DLD1 (cell line): ENCODE measurements around the gene CCHCR1.

Experiments
- in situ Hi-C: cut with HindIII; loops from 2 replicates; pipeline ENCODE4 v1.10.0; 2017; ENCODE audit warnings: low sequenced_read_pairs

CCHCR1 gene

GRCh38 chr6:31135710-31136109 lies 21.9 kb downstream of the CCHCR1 start:
- in situ Hi-C loops: loop anchor here (25.0 kb wide), 1 partner anchor 102 kb away; no protein-coding TSS in a partner anchor

- in situ Hi-C loops: loop anchor here (25.0 kb wide), 1 partner anchor 104 kb away; no protein-coding TSS in a partner anchor
Observed at GRCh38 chr6:31132806-31133205, 24.8 kb downstream of the CCHCR1 start.

GRCh38 chr6:31131595-31131994 lies 26.0 kb downstream of the CCHCR1 start:
- in situ Hi-C loops: loop anchor here (25.0 kb wide), 1 partner anchor 106 kb away; no protein-coding TSS in a partner anchor

- in situ Hi-C loops: loop anchor here (25.0 kb wide), 1 partner anchor 107 kb away; no protein-coding TSS in a partner anchor
Observed at GRCh38 chr6:31130751-31131150, 26.9 kb downstream of the CCHCR1 start.

- in situ Hi-C loops: loop anchor here (25.0 kb wide), 1 partner anchor 108 kb away; no protein-coding TSS in a partner anchor
Observed at GRCh38 chr6:31129130-31129529, 28.5 kb downstream of the CCHCR1 start.

- in situ Hi-C loops: loop anchor here (25.0 kb wide), 1 partner anchor 109 kb away; no protein-coding TSS in a partner anchor
Observed at GRCh38 chr6:31128093-31128676, 29.4 kb downstream of the CCHCR1 start.

GRCh38 chr6:31126396-31127175 lies 31.0 kb downstream of the CCHCR1 start:
- in situ Hi-C loops: loop anchor here (25.0 kb wide), 1 partner anchor 111 kb away; no protein-coding TSS in a partner anchor

GRCh38 chr6:31125586-31126363 lies 31.8 kb downstream of the CCHCR1 start:
- in situ Hi-C loops: loop anchor here (25.0 kb wide), 1 partner anchor 112 kb away; no protein-coding TSS in a partner anchor

- in situ Hi-C loops: loop anchor here (25.0 kb wide), 1 partner anchor 112 kb away; no protein-coding TSS in a partner anchor
Observed at GRCh38 chr6:31125162-31125561, 32.4 kb downstream of the CCHCR1 start.

GRCh38 chr6:31122791-31123706 lies 34.6 kb downstream of the CCHCR1 start:
- in situ Hi-C loops: no loop called here

- in situ Hi-C loops: no loop called here
Observed at GRCh38 chr6:31121131-31121790, 36.3 kb downstream of the CCHCR1 start.

GRCh38 chr6:31120151-31120915 lies 37.3 kb downstream of the CCHCR1 start, which contains the start of gene CDSN:
Gene CDSN, minus strand, starts transcription at chr6:31120446. Its CDS starts 27 bp downstream, at chr6:31120419.
- in situ Hi-C loops: no loop called here

GRCh38 chr6:31118178-31118577 lies 39.4 kb downstream of the CCHCR1 start:
- in situ Hi-C loops: no loop called here

- in situ Hi-C loops: no loop called here
Observed at GRCh38 chr6:31116661-31117385, 40.8 kb downstream of the CCHCR1 start.

- in situ Hi-C loops: no loop called here
Observed at GRCh38 chr6:31115941-31116560, 41.6 kb downstream of the CCHCR1 start.

- in situ Hi-C loops: no loop called here
Observed at GRCh38 chr6:31114970-31115849, 42.4 kb downstream of the CCHCR1 start.

GRCh38 chr6:31114541-31114878 lies 43.1 kb downstream of the CCHCR1 start, which contains the start of gene PSORS1C1:
Gene PSORS1C1, plus strand, starts transcription at chr6:31114800. Its CDS starts 14,833 bp downstream, at chr6:31129633.
- in situ Hi-C loops: no loop called here
